H1 (cell line): Measurements from ENCODE around the gene CYSRT1. TPM values are rescaled to one million over a fixed set of nuclear protein-coding genes. Genes with fewer than 3 reads are reported as not detected.

ENCODE experiments used
- CTCF ChIA-PET: fragments of 300-600 bp; sonication (Branson Sonifier 250); formaldehyde crosslinking; loops from one replicate; lab custom pipeline; 2021; ENCODE audit not compliant: partially characterized antibody; lab: Charles Lee
- POLR2A ChIA-PET: fragments of 300-600 bp; sonication (Branson Sonifier 250); formaldehyde crosslinking; loops from one replicate; lab custom pipeline; 2021; ENCODE audit warnings: inconsistent platforms; ENCODE audit not compliant: partially characterized antibody; lab: Charles Lee
- DNase-seq, 2 experiments: peaks; one replicate each; pipeline versions ENCODE4 v3.0.0 to v3.0.0-alpha.2; 2010 to 2022; ENCODE audit warnings: low spot score in 2 of 2, low read depth in 1 of 2, mixed read lengths in 1 of 2
- FAIRE-seq: peaks from 2 replicates; lab custom pipeline; 2011; peaks lifted over from hg19 to GRCh38; lab: Jason Lieb, UNC
- H2AFZ ChIP-seq: 2 replicates; pipeline ENCODE4 v1.8.1; 2012; ENCODE audit warnings: low read length, inconsistent platforms
- H2AK5ac ChIP-seq: 2 replicates; pipeline ENCODE4 v1.6.1; 2013; ENCODE audit warnings: low read depth, low read length
- H2BK120ac ChIP-seq: replicated peaks from 2 replicates; pipeline ENCODE3; 2013; ENCODE audit warnings: low read depth, low read length, inconsistent platforms
- H2BK12ac ChIP-seq: 2 replicates; pipeline ENCODE4 v1.6.1; 2013; ENCODE audit warnings: low read depth, low read length
- H2BK15ac ChIP-seq: 2 replicates; pipeline ENCODE4 v1.6.1; 2013; ENCODE audit warnings: low read length
- H2BK20ac ChIP-seq: 2 replicates; pipeline ENCODE4 v1.6.1; 2013; ENCODE audit warnings: low read length
- H2BK5ac ChIP-seq: 2 replicates; pipeline ENCODE4 v1.6.1; 2013; ENCODE audit warnings: low read depth, low read length
- H3K14ac ChIP-seq: 2 replicates; pipeline ENCODE4 v1.6.1; 2013; ENCODE audit warnings: inconsistent platforms; ENCODE audit not compliant: insufficient read length
- H3K18ac ChIP-seq: 2 replicates; pipeline ENCODE4 v1.6.1; 2013; ENCODE audit warnings: low read length; ENCODE audit errors: extremely low read depth
- H3K23ac ChIP-seq: 2 replicates; pipeline ENCODE4 v1.6.1; 2013; ENCODE audit warnings: inconsistent platforms; ENCODE audit not compliant: insufficient read length
- H3K23me2 ChIP-seq: 2 replicates; pipeline ENCODE4 v1.6.1; 2013; ENCODE audit warnings: low read depth, low read length
- H3K27ac ChIP-seq: 2 replicates; pipeline ENCODE4 v1.6.1; 2011; ENCODE audit warnings: low read depth, low read length, inconsistent platforms
- H3K27me3 ChIP-seq, 4 experiments: replicated peaks in 1 of 4; 1 replicate in 1 of 4; 2 replicates in 3 of 4; pipeline versions ENCODE4 v1.6.1 to v1.8.1; 2011 to 2013; ENCODE audit warnings: low read length in 3 of 4, mild to moderate bottlenecking in 3 of 4, inconsistent platforms in 2 of 4, mixed read lengths in 2 of 4, moderate library complexity in 1 of 4; ENCODE audit not compliant: control insufficient read depth in 3 of 4, insufficient read depth in 3 of 4; ENCODE audit errors: extremely low read depth in 1 of 4
- H3K36me3 ChIP-seq, 4 experiments: 2 replicates each; pipeline versions ENCODE4 v1.6.1 to v1.8.1; 2011 to 2013; ENCODE audit warnings: mild to moderate bottlenecking in 4 of 4, low read length in 3 of 4, moderate library complexity in 2 of 4, control low read depth in 1 of 4, inconsistent platforms in 1 of 4; ENCODE audit not compliant: insufficient read depth in 4 of 4, control insufficient read depth in 2 of 4
- H3K4ac ChIP-seq: replicated peaks from 2 replicates; pipeline ENCODE3; 2013; ENCODE audit warnings: low read length, low read depth, mixed read lengths, inconsistent platforms; ENCODE audit not compliant: insufficient read length
- H3K4me1 ChIP-seq, 4 experiments: replicated peaks in 1 of 4; 1 replicate in 1 of 4; 2 replicates in 3 of 4; pipeline versions ENCODE4 v1.6.1 to v1.8.1; 2011 to 2013; ENCODE audit warnings: low read length in 3 of 4, inconsistent platforms in 2 of 4, mixed read lengths in 1 of 4; ENCODE audit not compliant: insufficient read depth in 4 of 4, control insufficient read depth in 3 of 4
- H3K4me2 ChIP-seq, 2 experiments: 2 replicates each; pipeline versions ENCODE4 v1.6.1 to v1.8.1; 2011 to 2013; ENCODE audit warnings: low read depth in 2 of 2, low read length in 2 of 2, control low read depth in 1 of 2, inconsistent platforms in 1 of 2, mild to moderate bottlenecking in 1 of 2; ENCODE audit not compliant: insufficient read depth in 1 of 2
- H3K4me3 ChIP-seq, 4 experiments: fragments of 200-600, 300-600 bp in 1 of 4; sonication (generic), shearing (Covaris generic), sonication (Bioruptor Twin) in 1 of 4; 2 replicates each; pipeline versions ENCODE4 v1.5.1 to v1.8.1; 2011 to 2016; ENCODE audit warnings: low read length in 4 of 4, low read depth in 3 of 4, control low read depth in 2 of 4, inconsistent platforms in 2 of 4, mild to moderate bottlenecking in 2 of 4, mixed read lengths in 1 of 4, moderate library complexity in 1 of 4; ENCODE audit not compliant: insufficient read depth in 2 of 4; ENCODE audit errors: extremely low read depth in 1 of 4
- H3K56ac ChIP-seq: replicated peaks from 2 replicates; pipeline ENCODE3; 2013; ENCODE audit warnings: low read depth, mild to moderate bottlenecking, mixed read lengths, low read length, inconsistent platforms; ENCODE audit not compliant: insufficient read length
- H3K79me1 ChIP-seq: 2 replicates; pipeline ENCODE4 v1.6.1; 2013; ENCODE audit warnings: low read depth, low read length, control low read depth
- H3K79me2 ChIP-seq, 2 experiments: 2 replicates each; pipeline versions ENCODE4 v1.6.1 to v1.8.1; 2012 to 2013; ENCODE audit warnings: low read length in 2 of 2, mild to moderate bottlenecking in 2 of 2, inconsistent platforms in 1 of 2; ENCODE audit not compliant: insufficient read depth in 2 of 2, control insufficient read depth in 1 of 2
- H3K9ac ChIP-seq, 4 experiments: replicated peaks in 1 of 4; 1 replicate in 1 of 4; 2 replicates in 3 of 4; pipeline versions ENCODE4 v1.6.1 to v1.8.1; 2011 to 2013; ENCODE audit warnings: low read depth in 3 of 4, low read length in 3 of 4, control low read depth in 2 of 4, mild to moderate bottlenecking in 2 of 4, moderate library complexity in 2 of 4, inconsistent platforms in 1 of 4; ENCODE audit errors: extremely low read depth in 1 of 4
- H3K9me3 ChIP-seq, 2 experiments: 2 replicates each; pipeline versions ENCODE4 v1.6.1 to v1.8.1; 2012 to 2013; ENCODE audit warnings: mild to moderate bottlenecking in 2 of 2, moderate library complexity in 2 of 2, control low read depth in 1 of 2, inconsistent platforms in 1 of 2, low read depth in 1 of 2, low read length in 1 of 2, mixed read lengths in 1 of 2; ENCODE audit not compliant: insufficient read depth in 2 of 2
- H4K20me1 ChIP-seq, 2 experiments: replicated peaks in 1 of 2; 2 replicates each; pipeline versions ENCODE3 to v1.8.1; 2011 to 2013; ENCODE audit warnings: inconsistent platforms in 2 of 2, low read length in 2 of 2, mild to moderate bottlenecking in 1 of 2; ENCODE audit not compliant: insufficient read depth in 2 of 2, control insufficient read depth in 1 of 2
- H4K5ac ChIP-seq: 2 replicates; pipeline ENCODE4 v1.6.1; 2013; ENCODE audit warnings: low read length, low read depth, mixed read lengths, inconsistent platforms; ENCODE audit not compliant: insufficient read length
- H4K8ac ChIP-seq: 2 replicates; pipeline ENCODE4 v1.8.0; 2013; ENCODE audit warnings: mild to moderate bottlenecking, moderate library complexity, low read length, inconsistent platforms; ENCODE audit not compliant: insufficient read depth; ENCODE audit errors: extremely low read depth
- H4K91ac ChIP-seq: replicated peaks from 2 replicates; pipeline ENCODE3; 2013; ENCODE audit warnings: low read length, mixed read lengths, inconsistent platforms; ENCODE audit not compliant: insufficient read length
- CHD1 ChIP-seq: IDR thresholded peaks from 2 replicates; pipeline ENCODE4 v1.6.1; 2012; ENCODE audit warnings: low read depth, low read length, improper control_type of control experiment
- EZH2 ChIP-seq: fragments of 200-600 bp; sonication (generic); IDR thresholded peaks from 2 replicates; pipeline ENCODE4 v1.7.1; 2012; ENCODE audit warnings: low read depth, mild to moderate bottlenecking, moderate library complexity, low read length, inconsistent platforms; ENCODE audit not compliant: severe bottlenecking
- POLR2A ChIP-seq, 2 experiments: IDR thresholded peaks; 1 replicate in 1 of 2; 2 replicates in 1 of 2; pipeline ENCODE4 v1.6.1; 2011; ENCODE audit warnings: low read depth in 2 of 2, low read length in 2 of 2, mild to moderate bottlenecking in 2 of 2; ENCODE audit errors: control extremely low read depth in 1 of 2
- RNF2 ChIP-seq: fragments of 200-900, 300-1000 bp; sonication (generic); IDR thresholded peaks from 2 replicates; pipeline ENCODE4 v1.7.1; 2016; ENCODE audit warnings: borderline replicate concordance, low read depth, mild to moderate bottlenecking, antibody characterized with exemption, low read length; ENCODE audit not compliant: poor library complexity, severe bottlenecking; ENCODE audit errors: missing control alignments
- SP1 ChIP-seq: IDR thresholded peaks from 2 replicates; pipeline ENCODE4 v1.6.1; 2011; ENCODE audit warnings: low read depth, low read length
- TAF1 ChIP-seq: IDR thresholded peaks from 2 replicates; pipeline ENCODE4 v1.6.1; 2011; ENCODE audit warnings: mild to moderate bottlenecking, low read depth, low read length
- USF2 ChIP-seq: IDR thresholded peaks from 2 replicates; pipeline ENCODE4 v1.6.1; 2011; ENCODE audit warnings: low read length, improper control_type of control experiment
- WGBS, 2 experiments: shearing (Covaris generic) in 1 of 2; methylation state at CpG; one replicate each; pipeline versions ENCODE4 v1.1.6 to v1.1.7; 2013 to 2015; ENCODE audit warnings: low lambda C conversion rate in 2 of 2, mixed read lengths in 2 of 2, inconsistent platforms in 1 of 2, low coverage in 1 of 2, missing lambda C conversion rate in 1 of 2; ENCODE audit not compliant: insufficient replicate concordance in 2 of 2, insufficient coverage in 1 of 2, insufficient read length in 1 of 2; ENCODE audit errors: extremely low coverage in 1 of 2, missing lambda C conversion rate in 1 of 2; 5-methylcytosine and 5-hydroxymethylcytosine counted together
- polyA plus RNA-seq, 7 experiments: library from polyadenylated mRNA; depleted of rRNA in 3 of 7; stranded (reverse) in 5 of 7; unstranded in 2 of 7; fragments of >200 nt in 5 of 7; fragments of 200-250 nt in 2 of 7; gene quantifications; 1 replicate in 5 of 7; 2 replicates in 1 of 7; 4 replicates in 1 of 7; pipeline versions ENCODE4 v1.2.1 to v1.2.3, GENCODE V29; 2011 to 2013; ENCODE audit warnings: missing spikeins in 2 of 7, mixed read lengths in 2 of 7
- total RNA-seq: library from RNA; stranded (reverse); fragmentation: NEBNext Ultra II Directional; extraction: Animal tissue kit (Norgen Biotek cat#: 25700); gene quantifications from 2 replicates; pipeline ENCODE4 v1.2.1, GENCODE V29; 2021

CYSRT1 gene
- total and polyA plus RNA-seq, 2 of the 8 experiments (the other 6 are each of a cell fraction or from before 2014, with no cell fraction given): 1.0 to 6.5 TPM

- Histone ChIP-seq H2BK20ac (no peak overlapping the region), H3K23me2 (peaks cover 3% of the 10 kb centered on the region; the same call in 1 of the 2 replicates), H3K79me1 (peaks cover 22% of the 10 kb centered on the region), H3K4ac (no peak overlapping the region), H3K18ac (no peak overlapping the region; the same call in 1 of the 2 replicates), H3K14ac (no peak overlapping the region), H3K4me3 (no peak overlapping the region), H3K9ac (peak overlapping the region in 1 of 4 experiments; percentile 22; a peak in 1 of 7 replicates), H3K4me1 (peaks cover 0 to 24% (median 14%) of the 10 kb centered on the region in 4 experiments; a peak in 6 of 7 replicates), H2BK5ac (peak overlapping the region; percentile 60; the same call in 1 of the 2 replicates), H4K8ac (no peak overlapping the region), H2BK120ac (no peak overlapping the region), H3K23ac (no peak overlapping the region), H2BK15ac (no peak overlapping the region), H3K36me3 (peaks cover 0 to 2% (median under 1%) of the 10 kb centered on the region in 4 experiments; a peak in 2 of 8 replicates), H3K9me3 (no peaks in the 10 kb centered on the region), H4K20me1 (peaks cover 13 to 32% of the 10 kb centered on the region in 2 experiments), H3K79me2 (peaks cover 0 to 24% of the 10 kb centered on the region in 2 experiments; a peak in 1 of 4 replicates), H4K5ac (no peak overlapping the region), H3K27me3 (no peaks in the 10 kb centered on the region), H3K4me2 (no peak overlapping the region), H3K27ac (peak overlapping the region; percentile 19; the same call in 1 of the 2 replicates), H2AFZ (no peak overlapping the region), H2BK12ac (no peak overlapping the region), H4K91ac (no peak overlapping the region), H3K56ac (no peak overlapping the region), H2AK5ac (no peak overlapping the region)
- 82% methylated on average over 10 of the region's 10 CpGs; no CpG with 5 or more reads in 1 of the 2 experiments for WGBS, 2 experiments
- POLR2A ChIA-PET: interaction anchor here (0.8 to 11.0 kb wide), 10 partner anchors 12 to 67 kb away, joined by 3 to 107 read pairs (median 6); partner anchors contain the start of genes LRRC26, NDOR1 and TMEM203
- DNase-seq (no peak), FAIRE-seq (no peak)
- TF ChIP-seq TAF1: no peak
- no peak for TF ChIP-seq EZH2
- no peak for TF ChIP-seq USF2
- no peak for TF ChIP-seq CHD1
- no peak for TF ChIP-seq SP1
- no peak for TF ChIP-seq RNF2
- TF ChIP-seq POLR2A (IDR thresholded peaks at IDR 0.05; ENCODE audit: control extremely low read depth in 1 of 2, low read depth in 2 of 2, low read length in 2 of 2): no peak
- CTCF ChIA-PET: interaction anchor here (0.6 to 14.0 kb wide), 14 partner anchors 8 to 77 kb away, joined by 3 to 204 read pairs (median 4); partner anchors contain the start of genes CYSRT1, LRRC26, NDOR1 and RNF208
Measured at GRCh38 chr9:137194909-137195308, 30.1 kb upstream of the CYSRT1 start.
